T-helper 1 cell treated with Interleukin-12 subunit alpha and Interleukin-12 subunit beta and Interleukin-4 antibody, amounts not matched to agents 30 μg/mL and 1 μg/mL, for 36 hours (primary cell): ENCODE data around the gene TMPRSS4.

Experiments used
- H3K27ac Mint-ChIP-seq: one replicate; pipeline ENCODE4 v1.8.0; 2021; ENCODE audit warnings: mild to moderate bottlenecking, mixed read lengths
- H3K27me3 Mint-ChIP-seq: one replicate; pipeline ENCODE4 v1.8.0; 2021; ENCODE audit warnings: low read depth, mixed read lengths
- H3K36me3 Mint-ChIP-seq: one replicate; pipeline ENCODE4 v1.8.0; 2021; ENCODE audit warnings: low read depth, mixed read lengths
- H3K4me1 Mint-ChIP-seq: one replicate; pipeline ENCODE4 v1.8.0; 2021; ENCODE audit warnings: low read depth, mixed read lengths
- H3K4me3 Mint-ChIP-seq: one replicate; pipeline ENCODE4 v1.8.0; 2021; ENCODE audit warnings: mild to moderate bottlenecking, moderate library complexity, mixed read lengths
- H3K9me3 Mint-ChIP-seq: one replicate; pipeline ENCODE4 v1.8.0; 2021; ENCODE audit warnings: mixed read lengths

The TMPRSS4 gene

GRCh38 chr11:118051136-118051610 is 25.7 kb upstream of the TMPRSS4 start:
- H3K9me3 Mint-ChIP-seq, result no peaks in the 10 kb centered on the region
- H3K4me1 Mint-ChIP-seq, result peaks cover 59% of the 10 kb centered on the region
- H3K4me3 Mint-ChIP-seq, result peak overlapping the region; percentile 73
- peak overlapping the region; percentile 99 for H3K27ac Mint-ChIP-seq
- H3K36me3 Mint-ChIP-seq, result peaks cover 5% of the 10 kb centered on the region
- peaks cover 4% of the 10 kb centered on the region for H3K27me3 Mint-ChIP-seq

GRCh38 chr11:118051611-118052461 is 25.0 kb upstream of the TMPRSS4 start:
- Mint-ChIP-seq H3K4me3 (peak overlapping the region; percentile 73), H3K27me3 (peaks cover 8% of the 10 kb centered on the region), H3K36me3 (peaks cover 5% of the 10 kb centered on the region), H3K9me3 (no peaks in the 10 kb centered on the region), H3K27ac (peak overlapping the region; percentile 99), H3K4me1 (peaks cover 52% of the 10 kb centered on the region)

GRCh38 chr11:118052581-118053206 is 24.2 kb upstream of the TMPRSS4 start:
- peak overlapping the region; percentile 88 for H3K27ac Mint-ChIP-seq
- H3K4me1 Mint-ChIP-seq, result peaks cover 45% of the 10 kb centered on the region
- peaks cover 3% of the 10 kb centered on the region for H3K36me3 Mint-ChIP-seq
- H3K4me3 Mint-ChIP-seq, result peak overlapping the region; percentile 2
- no peaks in the 10 kb centered on the region for H3K9me3 Mint-ChIP-seq
- peaks cover 16% of the 10 kb centered on the region for H3K27me3 Mint-ChIP-seq

GRCh38 chr11:118054712-118055640 is 21.9 kb upstream of the TMPRSS4 start:
- Mint-ChIP-seq H3K4me1 (peaks cover 33% of the 10 kb centered on the region), H3K27ac (no peak overlapping the region), H3K27me3 (peaks cover 16% of the 10 kb centered on the region), H3K9me3 (no peaks in the 10 kb centered on the region), H3K36me3 (peaks cover 2% of the 10 kb centered on the region), H3K4me3 (no peak overlapping the region)

GRCh38 chr11:118055966-118056365 is 20.9 kb upstream of the TMPRSS4 start:
- H3K4me3 Mint-ChIP-seq, result no peak overlapping the region
- H3K9me3 Mint-ChIP-seq, result no peaks in the 10 kb centered on the region
- H3K4me1 Mint-ChIP-seq, result peaks cover 25% of the 10 kb centered on the region
- no peak overlapping the region for H3K27ac Mint-ChIP-seq
- peaks cover 16% of the 10 kb centered on the region for H3K27me3 Mint-ChIP-seq
- peaks cover 2% of the 10 kb centered on the region for H3K36me3 Mint-ChIP-seq

GRCh38 chr11:118056806-118057205 is 20.1 kb upstream of the TMPRSS4 start:
- Mint-ChIP-seq H3K4me3 (no peak overlapping the region), H3K27ac (no peak overlapping the region), H3K36me3 (no peaks in the 10 kb centered on the region), H3K4me1 (peaks cover 18% of the 10 kb centered on the region), H3K27me3 (peaks cover 16% of the 10 kb centered on the region), H3K9me3 (no peaks in the 10 kb centered on the region)

GRCh38 chr11:118057251-118058145 is 19.4 kb upstream of the TMPRSS4 start:
- Mint-ChIP-seq H3K36me3 (no peaks in the 10 kb centered on the region), H3K27ac (no peak overlapping the region), H3K4me3 (no peak overlapping the region), H3K9me3 (no peaks in the 10 kb centered on the region), H3K4me1 (peaks cover 11% of the 10 kb centered on the region), H3K27me3 (peaks cover 17% of the 10 kb centered on the region)

- H3K4me3 Mint-ChIP-seq, result no peak overlapping the region
- no peaks in the 10 kb centered on the region for H3K36me3 Mint-ChIP-seq
- peaks cover 26% of the 10 kb centered on the region for H3K27me3 Mint-ChIP-seq
Measured at GRCh38 chr11:118058311-118059245, 18.3 kb upstream of the TMPRSS4 start.

GRCh38 chr11:118059246-118059940 is 17.5 kb upstream of the TMPRSS4 start:
- H3K4me3 Mint-ChIP-seq, result no peak overlapping the region
- H3K27me3 Mint-ChIP-seq, result peaks cover 26% of the 10 kb centered on the region
- H3K27ac Mint-ChIP-seq, result no peak overlapping the region
- no peaks in the 10 kb centered on the region for H3K4me1 Mint-ChIP-seq
- no peaks in the 10 kb centered on the region for H3K36me3 Mint-ChIP-seq
- no peaks in the 10 kb centered on the region for H3K9me3 Mint-ChIP-seq

More at GRCh38 chr11:118058311-118059245, 18.3 kb upstream of the TMPRSS4 start:
- H3K27ac Mint-ChIP-seq, result no peak overlapping the region
- H3K9me3 Mint-ChIP-seq, result no peaks in the 10 kb centered on the region
- peaks cover under 1% of the 10 kb centered on the region for H3K4me1 Mint-ChIP-seq

GRCh38 chr11:118060081-118060661 is 16.7 kb upstream of the TMPRSS4 start:
- H3K9me3 Mint-ChIP-seq, result no peaks in the 10 kb centered on the region
- no peak overlapping the region for H3K27ac Mint-ChIP-seq
- H3K36me3 Mint-ChIP-seq, result no peaks in the 10 kb centered on the region
- no peak overlapping the region for H3K4me3 Mint-ChIP-seq
- H3K4me1 Mint-ChIP-seq, result peaks cover 2% of the 10 kb centered on the region
- peaks cover 26% of the 10 kb centered on the region for H3K27me3 Mint-ChIP-seq

- no peak overlapping the region for H3K4me3 Mint-ChIP-seq
- H3K9me3 Mint-ChIP-seq, result no peaks in the 10 kb centered on the region
- H3K27ac Mint-ChIP-seq, result no peak overlapping the region
- H3K4me1 Mint-ChIP-seq, result peaks cover 5% of the 10 kb centered on the region
- peaks cover 23% of the 10 kb centered on the region for H3K27me3 Mint-ChIP-seq
- H3K36me3 Mint-ChIP-seq, result no peaks in the 10 kb centered on the region
Measured at GRCh38 chr11:118060869-118061268, 16.0 kb upstream of the TMPRSS4 start.

GRCh38 chr11:118061586-118062125 is 15.2 kb upstream of the TMPRSS4 start:
- Mint-ChIP-seq H3K27ac (no peak overlapping the region), H3K4me1 (peaks cover 5% of the 10 kb centered on the region), H3K27me3 (peaks cover 22% of the 10 kb centered on the region), H3K36me3 (no peaks in the 10 kb centered on the region), H3K9me3 (no peaks in the 10 kb centered on the region), H3K4me3 (no peak overlapping the region)
